Stomach (tissue), 4 donors: ENCODE data around the gene HAPSTR1.

Source experiments
- POLR2A ChIP-seq, 4 donors: fragments of 450-650 bp; IDR thresholded peaks; one replicate each; pipeline ENCODE4 v1.6.1; 2016; ENCODE audit warnings: antibody characterized with exemption in 4 of 4, control low read depth in 2 of 4, mild to moderate bottlenecking in 1 of 4, moderate library complexity in 1 of 4
- POLR2AphosphoS5 ChIP-seq, 3 donors: sonication (generic); formaldehyde crosslinking; IDR thresholded peaks; one replicate each; pipeline ENCODE4 v1.6.1; 2016; ENCODE audit warnings: antibody characterized with exemption in 3 of 3
- TF ChIP-seq, protein P1 (sequence below), 7 experiments: fragments of 450-650 bp in 4 of 7; fragments of 200-600 bp in 3 of 7; sonication (generic) in 3 of 7; IDR thresholded peaks; one replicate each; pipeline ENCODE4 v1.5.1; 2016 to 2019; ENCODE audit warnings: antibody characterized with exemption in 7 of 7, control low read depth in 2 of 7, mild to moderate bottlenecking in 1 of 7

DNA sequence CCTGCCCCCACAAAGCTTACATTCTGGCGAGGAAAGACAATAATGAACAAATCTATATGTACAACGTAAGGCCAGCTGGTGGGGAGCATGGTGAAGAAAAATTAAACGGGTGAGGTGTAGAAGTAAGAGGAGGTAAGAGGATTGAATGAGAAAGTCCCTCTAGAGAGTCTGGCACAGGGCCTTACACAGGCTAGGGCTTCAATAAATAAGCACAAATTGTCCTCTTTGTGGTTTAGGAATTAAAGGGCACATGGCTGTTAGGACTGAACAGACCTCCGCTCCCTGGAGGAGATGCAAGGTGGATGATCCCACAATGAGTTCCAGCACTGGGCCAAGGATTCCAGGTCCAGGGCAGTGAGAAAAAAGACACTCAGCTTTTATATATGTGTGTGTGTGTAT is 43.1 kb upstream of the HAPSTR1 start:
- TF ChIP-seq, protein P1, sequence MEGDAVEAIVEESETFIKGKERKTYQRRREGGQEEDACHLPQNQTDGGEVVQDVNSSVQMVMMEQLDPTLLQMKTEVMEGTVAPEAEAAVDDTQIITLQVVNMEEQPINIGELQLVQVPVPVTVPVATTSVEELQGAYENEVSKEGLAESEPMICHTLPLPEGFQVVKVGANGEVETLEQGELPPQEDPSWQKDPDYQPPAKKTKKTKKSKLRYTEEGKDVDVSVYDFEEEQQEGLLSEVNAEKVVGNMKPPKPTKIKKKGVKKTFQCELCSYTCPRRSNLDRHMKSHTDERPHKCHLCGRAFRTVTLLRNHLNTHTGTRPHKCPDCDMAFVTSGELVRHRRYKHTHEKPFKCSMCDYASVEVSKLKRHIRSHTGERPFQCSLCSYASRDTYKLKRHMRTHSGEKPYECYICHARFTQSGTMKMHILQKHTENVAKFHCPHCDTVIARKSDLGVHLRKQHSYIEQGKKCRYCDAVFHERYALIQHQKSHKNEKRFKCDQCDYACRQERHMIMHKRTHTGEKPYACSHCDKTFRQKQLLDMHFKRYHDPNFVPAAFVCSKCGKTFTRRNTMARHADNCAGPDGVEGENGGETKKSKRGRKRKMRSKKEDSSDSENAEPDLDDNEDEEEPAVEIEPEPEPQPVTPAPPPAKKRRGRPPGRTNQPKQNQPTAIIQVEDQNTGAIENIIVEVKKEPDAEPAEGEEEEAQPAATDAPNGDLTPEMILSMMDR (IDR thresholded peaks at IDR 0.05), result no peak
- no peak for TF ChIP-seq POLR2A (IDR thresholded peaks at IDR 0.05)
- no peak for TF ChIP-seq POLR2AphosphoS5 (IDR thresholded peaks at IDR 0.05)
